K562 (cell line): Measurements from ENCODE around the gene RNASET2. TPM values are rescaled to one million over a fixed set of nuclear protein-coding genes. Genes with fewer than 3 reads are reported as not detected.
A peak's percentile ranks its signal among the peaks of the same experiment; 100 is the strongest.

Source experiments
- BDP1 ChIP-seq: IDR thresholded peaks from 3 replicates; pipeline ENCODE4 v1.6.1; 2011; ENCODE audit not compliant: insufficient read length, insufficient read depth
- ETV5 ChIP-seq: sonication (generic); formaldehyde crosslinking; IDR thresholded peaks from 2 replicates; pipeline ENCODE4 v1.4.0; 2020; ENCODE audit warnings: low read depth, mild to moderate bottlenecking, missing genetic modification reagents
- RBM22 ChIP-seq: fragments of 200-400 bp; formaldehyde crosslinking; IDR thresholded peaks from 2 replicates; pipeline ENCODE4 v1.6.1; 2018; ENCODE audit warnings: low read length, low read depth; ENCODE audit not compliant: poor library complexity, severe bottlenecking
- SAFB2 ChIP-seq: fragments of 200-400 bp; formaldehyde crosslinking; IDR thresholded peaks from 2 replicates; pipeline ENCODE4 v1.6.1; 2018; ENCODE audit warnings: borderline replicate concordance, low read length, low read depth, moderate library complexity; ENCODE audit not compliant: severe bottlenecking
- TCF3 ChIP-seq: sonication (generic); formaldehyde crosslinking; IDR thresholded peaks from 2 replicates; pipeline ENCODE4 v1.4.0; 2020; ENCODE audit warnings: mild to moderate bottlenecking, missing genetic modification reagents
- ZNF583 ChIP-seq: fragments of 250-450 bp; sonication (Bioruptor Pico); IDR thresholded peaks from 2 replicates; pipeline ENCODE4 v1.4.0; 2020
- polyA plus RNA-seq, 8 experiments: library from polyadenylated mRNA; depleted of rRNA in 4 of 8; stranded (reverse) in 5 of 8; unstranded in 3 of 8; fragments of >200 nt; fragmentation: Nextera tagmentation in 2 of 8; fragmentation: Illumina TruSeq in 1 of 8; extraction: Ambion mirVana in 2 of 8; extraction: Trizol in 1 of 8; gene quantifications; 2 replicates each; pipeline versions ENCODE4 v1.2.1 to v1.2.3, GENCODE V29; 2011 to 2014; ENCODE audit warnings: inconsistent platforms in 1 of 8, missing spikeins in 1 of 8
- total RNA-seq, 7 experiments: library from RNA; depleted of rRNA in 6 of 7; stranded (reverse); fragments of >200 nt in 6 of 7; fragmentation: Illumina TruSeq in 2 of 7; extraction: Trizol in 2 of 7; gene quantifications; 2 replicates each; pipeline versions ENCODE4 v1.2.1 to v1.2.3, GENCODE V29; 2011 to 2021; ENCODE audit warnings: low replicate concordance in 1 of 7
- TF ChIP-seq, protein P1 (sequence below): fragments of 150-350 bp; conservative IDR thresholded peaks from 2 replicates; pipeline ENCODE4 v1.6.1; 2014; ENCODE audit warnings: low read length
- TF ChIP-seq, protein P2 (sequence below): fragments of 200-600 bp; sonication (generic); IDR thresholded peaks from one replicate; pipeline ENCODE4 v1.6.1; 2012; ENCODE audit warnings: mild to moderate bottlenecking, low read depth, low read length, inconsistent platforms
- TF ChIP-seq, protein P3 (sequence below): sonication (generic); formaldehyde crosslinking; IDR thresholded peaks from 2 replicates; pipeline ENCODE4 v1.9.0; 2022; ENCODE audit warnings: mild to moderate bottlenecking, missing genetic modification reagents
- TF ChIP-seq, protein P4 (sequence below): fragments of 250-450 bp; sonication (Bioruptor Pico); IDR thresholded peaks from 2 replicates; pipeline ENCODE4 v1.8.0; 2021; ENCODE audit warnings: mild to moderate bottlenecking, moderate library complexity

RNASET2 gene
- total and polyA plus RNA-seq, 9 of the 15 experiments (the other 6 are each of a cell fraction or from before 2014, with no cell fraction given), result 7.4 to 141 (median 91.3) TPM

DNA sequence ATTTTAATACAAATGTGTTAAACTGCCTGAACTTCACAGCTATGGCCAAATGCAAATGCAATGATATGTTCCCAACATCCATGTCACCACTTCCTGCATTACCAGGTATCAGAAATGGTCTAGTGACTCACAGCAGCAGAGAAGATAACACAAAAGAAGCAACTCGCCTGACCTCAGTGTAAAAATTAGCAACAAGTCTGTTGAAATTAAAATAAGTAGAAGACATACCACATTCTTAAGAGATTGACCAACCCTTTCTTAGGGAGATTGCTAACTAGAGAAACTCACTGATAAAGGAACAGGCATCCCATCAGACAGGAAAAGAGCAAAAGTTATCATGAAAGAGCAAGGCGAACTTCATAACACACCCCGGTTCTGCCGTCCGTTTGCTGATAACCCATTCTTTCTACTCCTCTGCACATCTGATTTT, 45.1 kb downstream of the RNASET2 start (continued):
- TF ChIP-seq, protein P1, sequence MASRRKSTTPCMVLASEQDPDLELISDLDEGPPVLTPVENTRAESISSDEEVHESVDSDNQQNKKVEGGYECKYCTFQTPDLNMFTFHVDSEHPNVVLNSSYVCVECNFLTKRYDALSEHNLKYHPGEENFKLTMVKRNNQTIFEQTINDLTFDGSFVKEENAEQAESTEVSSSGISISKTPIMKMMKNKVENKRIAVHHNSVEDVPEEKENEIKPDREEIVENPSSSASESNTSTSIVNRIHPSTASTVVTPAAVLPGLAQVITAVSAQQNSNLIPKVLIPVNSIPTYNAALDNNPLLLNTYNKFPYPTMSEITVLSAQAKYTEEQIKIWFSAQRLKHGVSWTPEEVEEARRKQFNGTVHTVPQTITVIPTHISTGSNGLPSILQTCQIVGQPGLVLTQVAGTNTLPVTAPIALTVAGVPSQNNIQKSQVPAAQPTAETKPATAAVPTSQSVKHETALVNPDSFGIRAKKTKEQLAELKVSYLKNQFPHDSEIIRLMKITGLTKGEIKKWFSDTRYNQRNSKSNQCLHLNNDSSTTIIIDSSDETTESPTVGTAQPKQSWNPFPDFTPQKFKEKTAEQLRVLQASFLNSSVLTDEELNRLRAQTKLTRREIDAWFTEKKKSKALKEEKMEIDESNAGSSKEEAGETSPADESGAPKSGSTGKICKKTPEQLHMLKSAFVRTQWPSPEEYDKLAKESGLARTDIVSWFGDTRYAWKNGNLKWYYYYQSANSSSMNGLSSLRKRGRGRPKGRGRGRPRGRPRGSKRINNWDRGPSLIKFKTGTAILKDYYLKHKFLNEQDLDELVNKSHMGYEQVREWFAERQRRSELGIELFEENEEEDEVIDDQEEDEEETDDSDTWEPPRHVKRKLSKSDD, result no peak
- TF ChIP-seq, protein P2, sequence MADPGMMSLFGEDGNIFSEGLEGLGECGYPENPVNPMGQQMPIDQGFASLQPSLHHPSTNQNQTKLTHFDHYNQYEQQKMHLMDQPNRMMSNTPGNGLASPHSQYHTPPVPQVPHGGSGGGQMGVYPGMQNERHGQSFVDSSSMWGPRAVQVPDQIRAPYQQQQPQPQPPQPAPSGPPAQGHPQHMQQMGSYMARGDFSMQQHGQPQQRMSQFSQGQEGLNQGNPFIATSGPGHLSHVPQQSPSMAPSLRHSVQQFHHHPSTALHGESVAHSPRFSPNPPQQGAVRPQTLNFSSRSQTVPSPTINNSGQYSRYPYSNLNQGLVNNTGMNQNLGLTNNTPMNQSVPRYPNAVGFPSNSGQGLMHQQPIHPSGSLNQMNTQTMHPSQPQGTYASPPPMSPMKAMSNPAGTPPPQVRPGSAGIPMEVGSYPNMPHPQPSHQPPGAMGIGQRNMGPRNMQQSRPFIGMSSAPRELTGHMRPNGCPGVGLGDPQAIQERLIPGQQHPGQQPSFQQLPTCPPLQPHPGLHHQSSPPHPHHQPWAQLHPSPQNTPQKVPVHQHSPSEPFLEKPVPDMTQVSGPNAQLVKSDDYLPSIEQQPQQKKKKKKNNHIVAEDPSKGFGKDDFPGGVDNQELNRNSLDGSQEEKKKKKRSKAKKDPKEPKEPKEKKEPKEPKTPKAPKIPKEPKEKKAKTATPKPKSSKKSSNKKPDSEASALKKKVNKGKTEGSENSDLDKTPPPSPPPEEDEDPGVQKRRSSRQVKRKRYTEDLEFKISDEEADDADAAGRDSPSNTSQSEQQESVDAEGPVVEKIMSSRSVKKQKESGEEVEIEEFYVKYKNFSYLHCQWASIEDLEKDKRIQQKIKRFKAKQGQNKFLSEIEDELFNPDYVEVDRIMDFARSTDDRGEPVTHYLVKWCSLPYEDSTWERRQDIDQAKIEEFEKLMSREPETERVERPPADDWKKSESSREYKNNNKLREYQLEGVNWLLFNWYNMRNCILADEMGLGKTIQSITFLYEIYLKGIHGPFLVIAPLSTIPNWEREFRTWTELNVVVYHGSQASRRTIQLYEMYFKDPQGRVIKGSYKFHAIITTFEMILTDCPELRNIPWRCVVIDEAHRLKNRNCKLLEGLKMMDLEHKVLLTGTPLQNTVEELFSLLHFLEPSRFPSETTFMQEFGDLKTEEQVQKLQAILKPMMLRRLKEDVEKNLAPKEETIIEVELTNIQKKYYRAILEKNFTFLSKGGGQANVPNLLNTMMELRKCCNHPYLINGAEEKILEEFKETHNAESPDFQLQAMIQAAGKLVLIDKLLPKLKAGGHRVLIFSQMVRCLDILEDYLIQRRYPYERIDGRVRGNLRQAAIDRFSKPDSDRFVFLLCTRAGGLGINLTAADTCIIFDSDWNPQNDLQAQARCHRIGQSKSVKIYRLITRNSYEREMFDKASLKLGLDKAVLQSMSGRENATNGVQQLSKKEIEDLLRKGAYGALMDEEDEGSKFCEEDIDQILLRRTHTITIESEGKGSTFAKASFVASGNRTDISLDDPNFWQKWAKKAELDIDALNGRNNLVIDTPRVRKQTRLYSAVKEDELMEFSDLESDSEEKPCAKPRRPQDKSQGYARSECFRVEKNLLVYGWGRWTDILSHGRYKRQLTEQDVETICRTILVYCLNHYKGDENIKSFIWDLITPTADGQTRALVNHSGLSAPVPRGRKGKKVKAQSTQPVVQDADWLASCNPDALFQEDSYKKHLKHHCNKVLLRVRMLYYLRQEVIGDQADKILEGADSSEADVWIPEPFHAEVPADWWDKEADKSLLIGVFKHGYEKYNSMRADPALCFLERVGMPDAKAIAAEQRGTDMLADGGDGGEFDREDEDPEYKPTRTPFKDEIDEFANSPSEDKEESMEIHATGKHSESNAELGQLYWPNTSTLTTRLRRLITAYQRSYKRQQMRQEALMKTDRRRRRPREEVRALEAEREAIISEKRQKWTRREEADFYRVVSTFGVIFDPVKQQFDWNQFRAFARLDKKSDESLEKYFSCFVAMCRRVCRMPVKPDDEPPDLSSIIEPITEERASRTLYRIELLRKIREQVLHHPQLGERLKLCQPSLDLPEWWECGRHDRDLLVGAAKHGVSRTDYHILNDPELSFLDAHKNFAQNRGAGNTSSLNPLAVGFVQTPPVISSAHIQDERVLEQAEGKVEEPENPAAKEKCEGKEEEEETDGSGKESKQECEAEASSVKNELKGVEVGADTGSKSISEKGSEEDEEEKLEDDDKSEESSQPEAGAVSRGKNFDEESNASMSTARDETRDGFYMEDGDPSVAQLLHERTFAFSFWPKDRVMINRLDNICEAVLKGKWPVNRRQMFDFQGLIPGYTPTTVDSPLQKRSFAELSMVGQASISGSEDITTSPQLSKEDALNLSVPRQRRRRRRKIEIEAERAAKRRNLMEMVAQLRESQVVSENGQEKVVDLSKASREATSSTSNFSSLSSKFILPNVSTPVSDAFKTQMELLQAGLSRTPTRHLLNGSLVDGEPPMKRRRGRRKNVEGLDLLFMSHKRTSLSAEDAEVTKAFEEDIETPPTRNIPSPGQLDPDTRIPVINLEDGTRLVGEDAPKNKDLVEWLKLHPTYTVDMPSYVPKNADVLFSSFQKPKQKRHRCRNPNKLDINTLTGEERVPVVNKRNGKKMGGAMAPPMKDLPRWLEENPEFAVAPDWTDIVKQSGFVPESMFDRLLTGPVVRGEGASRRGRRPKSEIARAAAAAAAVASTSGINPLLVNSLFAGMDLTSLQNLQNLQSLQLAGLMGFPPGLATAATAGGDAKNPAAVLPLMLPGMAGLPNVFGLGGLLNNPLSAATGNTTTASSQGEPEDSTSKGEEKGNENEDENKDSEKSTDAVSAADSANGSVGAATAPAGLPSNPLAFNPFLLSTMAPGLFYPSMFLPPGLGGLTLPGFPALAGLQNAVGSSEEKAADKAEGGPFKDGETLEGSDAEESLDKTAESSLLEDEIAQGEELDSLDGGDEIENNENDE, result no peak
- TF ChIP-seq SAFB2, result no peak
- TF ChIP-seq RBM22, result no peak
- no peak for TF ChIP-seq ETV5 (CRISPR knock-in tag)
- TF ChIP-seq BDP1, result no peak
- TF ChIP-seq TCF3 (CRISPR knock-in tag), result peak; percentile 66
- TF ChIP-seq, protein P3, sequence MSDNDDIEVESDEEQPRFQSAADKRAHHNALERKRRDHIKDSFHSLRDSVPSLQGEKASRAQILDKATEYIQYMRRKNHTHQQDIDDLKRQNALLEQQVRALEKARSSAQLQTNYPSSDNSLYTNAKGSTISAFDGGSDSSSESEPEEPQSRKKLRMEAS, result no peak
- TF ChIP-seq, protein P4, sequence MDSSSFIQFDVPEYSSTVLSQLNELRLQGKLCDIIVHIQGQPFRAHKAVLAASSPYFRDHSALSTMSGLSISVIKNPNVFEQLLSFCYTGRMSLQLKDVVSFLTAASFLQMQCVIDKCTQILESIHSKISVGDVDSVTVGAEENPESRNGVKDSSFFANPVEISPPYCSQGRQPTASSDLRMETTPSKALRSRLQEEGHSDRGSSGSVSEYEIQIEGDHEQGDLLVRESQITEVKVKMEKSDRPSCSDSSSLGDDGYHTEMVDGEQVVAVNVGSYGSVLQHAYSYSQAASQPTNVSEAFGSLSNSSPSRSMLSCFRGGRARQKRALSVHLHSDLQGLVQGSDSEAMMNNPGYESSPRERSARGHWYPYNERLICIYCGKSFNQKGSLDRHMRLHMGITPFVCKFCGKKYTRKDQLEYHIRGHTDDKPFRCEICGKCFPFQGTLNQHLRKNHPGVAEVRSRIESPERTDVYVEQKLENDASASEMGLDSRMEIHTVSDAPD, result no peak
- TF ChIP-seq ZNF583 (CRISPR knock-in tag), result no peak
